MV-4-11 (cell line): ENCODE data around the gene SCARF2.
"Not testable (repeated sequence)": the region's sequence is repeated elsewhere in the genome, so short reads cannot be mapped to it uniquely, and the experiment has no call there.

Source experiments
- DNase-seq: peaks from one replicate; lab custom pipeline; 2025; lab: John Stamatoyannopoulos, UW

Gene SCARF2

DNA sequence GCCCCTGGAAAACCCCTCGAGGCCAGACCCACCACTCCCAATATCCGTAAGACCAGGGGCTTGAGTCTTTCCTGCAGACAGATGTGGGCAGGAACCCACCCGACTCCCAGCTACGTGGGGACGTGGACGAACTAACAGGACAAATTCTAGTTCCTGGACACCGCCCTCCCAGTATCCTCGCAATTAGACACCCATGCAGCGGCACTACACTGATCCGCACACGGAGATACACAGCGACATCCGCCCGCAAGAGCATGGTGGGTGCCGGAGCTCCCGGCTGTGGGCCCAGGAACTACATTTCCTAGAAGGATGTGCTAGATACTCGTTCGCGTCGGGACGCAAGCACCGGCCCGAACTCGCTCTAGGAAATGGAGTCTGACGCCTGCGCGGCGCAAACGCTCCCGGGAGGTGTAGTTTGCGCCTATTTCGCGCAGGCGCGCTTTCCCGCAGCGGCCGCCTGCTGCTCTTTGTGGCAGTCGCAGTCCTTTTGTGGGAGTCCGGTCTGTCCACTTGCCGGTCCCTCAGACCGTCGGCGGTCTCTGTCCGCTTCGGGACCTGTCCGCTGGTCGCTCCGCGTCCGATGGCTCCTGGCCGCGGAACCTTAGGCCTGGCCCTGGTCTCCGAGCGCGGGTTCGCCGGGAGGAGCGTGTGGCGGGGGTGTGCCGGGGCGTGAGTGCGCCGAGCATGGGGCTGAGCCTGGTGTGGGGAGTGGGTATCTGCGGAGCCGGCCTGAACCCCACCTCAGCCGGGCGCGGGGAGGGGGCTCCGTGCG is 43.7 kb downstream of the SCARF2 start, which contains the start of gene ZNF74:
ZNF74 (plus strand) TSS at position 447 of the 772 bp plus-strand sequence. CDS start 478 bp downstream, outside the sequence.
- peak; percentile 88 for DNase-seq

- no peak for DNase-seq
These were observed 44.5 kb downstream of the SCARF2 start for GRCh38 chr22:20392983-20393704.

- DNase-seq: not testable (repeated sequence)
These were observed 45.2 kb downstream of the SCARF2 start for GRCh38 chr22:20392365-20392881.

DNA sequence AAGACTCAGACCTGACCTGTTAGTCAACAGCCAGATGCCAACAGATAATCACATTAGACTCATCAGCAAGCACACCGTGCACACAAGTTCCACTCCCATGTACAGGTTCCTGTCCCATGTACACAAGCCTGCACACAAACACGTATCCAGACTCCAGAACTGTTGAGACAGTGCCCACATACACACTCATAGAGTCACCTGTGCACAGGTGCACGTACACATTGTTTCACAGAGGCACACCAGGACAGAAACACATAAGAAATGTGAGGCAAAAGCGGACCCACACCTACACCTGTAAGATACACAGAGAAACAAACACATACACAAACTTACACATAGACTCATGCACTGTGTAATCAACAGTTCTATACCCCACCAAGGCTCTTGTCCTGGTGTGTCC is 46.4 kb downstream of the SCARF2 start:
- DNase-seq: no peak

DNA sequence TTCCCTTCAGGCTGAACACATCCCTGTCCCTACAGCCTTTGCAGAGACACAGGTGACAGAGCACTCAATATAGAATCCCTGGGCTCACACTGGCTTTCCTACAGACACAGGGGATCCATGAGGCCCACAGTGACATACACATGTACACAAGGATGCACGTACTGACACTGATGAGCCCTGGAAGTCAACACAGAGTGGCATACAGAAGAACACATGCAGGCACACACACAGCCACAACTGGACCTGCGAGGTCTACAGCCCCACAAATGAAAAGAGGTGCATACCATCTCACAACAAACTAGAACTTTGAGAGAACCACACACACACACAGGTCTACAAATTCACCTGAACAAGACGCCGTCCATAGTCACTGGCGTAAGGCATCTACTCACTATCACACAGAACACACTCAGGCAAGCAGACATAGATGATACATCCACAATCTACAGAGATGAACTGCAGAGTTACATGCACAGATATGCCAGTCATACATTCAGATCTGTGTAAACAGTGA is 47.2 kb downstream of the SCARF2 start:
- no peak for DNase-seq

DNA sequence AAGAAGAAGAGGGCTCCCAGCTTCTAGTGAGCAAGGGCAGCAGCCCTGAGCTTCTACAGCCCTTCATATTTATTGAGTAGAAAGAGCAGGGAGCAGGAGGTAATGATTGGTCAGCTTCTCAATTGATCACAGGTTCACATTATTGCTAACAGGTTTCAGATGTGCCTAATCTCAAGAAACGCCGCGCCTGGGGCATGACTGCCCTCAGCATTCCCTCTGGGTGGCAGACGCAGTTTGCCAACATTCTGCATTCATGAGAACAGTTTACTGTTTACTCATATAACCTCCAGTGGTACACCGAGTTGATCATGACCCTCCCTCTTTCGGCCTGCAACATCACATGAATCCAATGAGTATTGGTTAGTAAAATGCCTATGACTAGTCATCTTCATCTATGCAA is 48.3 kb downstream of the SCARF2 start:
- no peak for DNase-seq

- no peak for DNase-seq
These were observed 49.4 kb downstream of the SCARF2 start for GRCh38 chr22:20388200-20388599.

- DNase-seq: no peak
These were observed 50.7 kb downstream of the SCARF2 start for GRCh38 chr22:20386972-20387371.

GRCh38 chr22:20386336-20386735 is 51.3 kb downstream of the SCARF2 start:
- DNase-seq: no peak

DNA sequence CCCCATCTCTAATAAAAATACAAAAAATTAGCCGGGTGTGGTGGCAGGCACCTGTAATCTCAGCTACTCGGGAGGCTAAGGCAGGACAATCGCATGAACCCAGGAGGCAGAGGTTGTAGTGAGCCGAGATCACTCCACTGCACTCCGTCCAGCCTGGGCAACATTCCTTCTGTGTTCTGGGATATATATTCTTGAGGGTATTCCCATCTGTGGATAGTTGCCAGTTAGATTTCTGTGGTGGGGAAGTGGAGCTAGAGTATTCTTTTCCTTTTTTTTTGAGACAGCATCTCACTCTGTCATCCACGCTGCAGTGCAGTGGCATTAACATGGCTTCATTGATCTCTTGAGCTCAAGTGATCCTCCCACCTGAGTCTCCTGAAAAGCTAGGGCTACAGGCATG is 52.8 kb downstream of the SCARF2 start:
- no peak for DNase-seq

- DNase-seq: no peak
These were observed 53.5 kb downstream of the SCARF2 start for GRCh38 chr22:20384171-20384570.

GRCh38 chr22:20383538-20383937 is 54.1 kb downstream of the SCARF2 start:
- no peak for DNase-seq

GRCh38 chr22:20380486-20380885 is 57.1 kb downstream of the SCARF2 start:
- DNase-seq: no peak

- DNase-seq: not testable (repeated sequence)
These were observed 58.9 kb downstream of the SCARF2 start for GRCh38 chr22:20378684-20379083.

DNA sequence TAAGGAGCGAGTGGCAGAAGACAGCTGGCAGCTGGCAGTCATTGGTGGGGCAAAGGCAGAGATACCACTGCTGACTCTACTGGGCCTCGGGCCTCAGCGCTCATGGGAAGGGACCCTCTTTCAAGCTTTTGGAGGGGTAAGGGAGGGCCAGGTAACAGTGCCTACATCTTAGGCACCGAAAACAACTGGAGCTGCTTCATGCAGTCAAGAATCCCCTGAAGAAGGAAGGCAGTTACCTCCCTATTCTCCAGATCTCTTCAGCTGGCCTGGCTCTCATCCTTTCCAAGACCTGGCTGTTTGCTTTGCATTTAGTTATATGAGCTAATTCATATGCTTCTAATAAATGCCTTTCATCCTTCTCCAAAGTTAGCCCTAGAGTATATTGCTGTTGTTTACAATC is 59.5 kb downstream of the SCARF2 start:
- no peak for DNase-seq

GRCh38 chr22:20376983-20377382 is 60.6 kb downstream of the SCARF2 start:
- not testable (repeated sequence) for DNase-seq

DNA sequence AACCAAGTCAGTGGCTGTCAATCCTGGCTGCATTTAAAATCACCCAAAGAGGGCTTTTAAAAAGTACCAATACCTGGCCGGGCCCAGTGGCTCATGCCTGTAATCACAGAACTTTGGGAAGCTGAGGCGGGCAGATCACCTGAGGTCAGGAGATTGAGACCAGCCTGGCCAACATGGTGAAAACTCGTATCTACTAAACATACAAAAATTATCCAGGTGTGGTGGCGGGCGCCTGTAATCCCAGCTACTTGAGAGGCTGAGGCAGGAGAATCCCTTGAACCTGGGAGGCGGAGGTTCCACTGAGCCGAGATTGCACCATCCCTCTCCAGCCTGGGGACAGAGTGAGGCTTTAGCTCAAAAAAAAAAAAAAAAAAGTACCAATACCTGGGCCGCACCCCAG is 61.3 kb downstream of the SCARF2 start:
- DNase-seq: not testable (repeated sequence)
